HEK293 (cell line): ENCODE measurements around the gene SLC39A3.

Experiments used
- CTCF ChIA-PET: fragments of 350-600 bp; formaldehyde crosslinking; extraction: SDS; loops from one replicate; lab custom pipeline; 2021; ENCODE audit warnings: antibody characterized with exemption; lab: Yijun Ruan, JAX
- POLR2A ChIA-PET: fragments of 300-600 bp; formaldehyde crosslinking; extraction: SDS; loops from one replicate; lab custom pipeline; 2020; ENCODE audit warnings: antibody characterized with exemption, inconsistent platforms; lab: Yijun Ruan, JAX
- H3K27ac ChIP-seq: fragments of 200-500 bp; sonication (Bioruptor generic); 2 replicates; pipeline ENCODE4 v1.5.1; 2014; ENCODE audit warnings: low read depth, low read length, control low read depth, inconsistent platforms; ENCODE audit errors: extremely low read depth
- H3K36me3 ChIP-seq, 2 experiments: fragments of 200-500 bp in 1 of 2; sonication (Bioruptor generic) in 1 of 2; 1 replicate in 1 of 2; 2 replicates in 1 of 2; pipeline ENCODE4 v1.5.1; 2014 to 2017; ENCODE audit warnings: inconsistent platforms in 2 of 2, low read length in 2 of 2; ENCODE audit not compliant: control insufficient read depth in 2 of 2, insufficient read depth in 1 of 2
- H3K4me1 ChIP-seq: fragments of 200-500 bp; sonication (Bioruptor generic); 2 replicates; pipeline ENCODE4 v1.5.1; 2014; ENCODE audit warnings: mild to moderate bottlenecking, low read length, inconsistent platforms; ENCODE audit not compliant: control insufficient read depth, insufficient read depth
- H3K4me3 ChIP-seq: 2 replicates; pipeline ENCODE4 v1.5.1; 2011; ENCODE audit warnings: low read depth, mild to moderate bottlenecking, control low read depth, low read length, moderate library complexity
- H3K9me3 ChIP-seq: fragments of 200-500 bp; sonication (Bioruptor generic); 2 replicates; pipeline ENCODE4 v1.5.1; 2014; ENCODE audit warnings: low read depth, low read length, inconsistent platforms; ENCODE audit not compliant: control insufficient read depth, insufficient read depth
- EGR2 ChIP-seq: fragments of 450-650 bp; formaldehyde crosslinking; IDR thresholded peaks from 2 replicates; pipeline ENCODE4 v1.5.1; 2016; ENCODE audit warnings: low read depth, missing biosample characterization, missing genetic modification characterization
- GLIS1 ChIP-seq: fragments of 450-650 bp; formaldehyde crosslinking; IDR thresholded peaks from 2 replicates; pipeline ENCODE4 v1.5.1; 2016; ENCODE audit warnings: missing biosample characterization, missing genetic modification characterization
- HIC1 ChIP-seq: fragments of 450-650 bp; formaldehyde crosslinking; IDR thresholded peaks from 2 replicates; pipeline ENCODE4 v1.5.1; 2016; ENCODE audit warnings: missing biosample characterization, missing genetic modification characterization
- HOXC10 ChIP-seq: sonication (generic); formaldehyde crosslinking; IDR thresholded peaks from 2 replicates; pipeline ENCODE4 v1.8.1; 2023; ENCODE audit warnings: mild to moderate bottlenecking, missing genetic modification reagents
- MEIS1 ChIP-seq: sonication (generic); formaldehyde crosslinking; IDR thresholded peaks from 2 replicates; pipeline ENCODE4 v1.8.1; 2022; ENCODE audit warnings: missing genetic modification reagents, mild to moderate bottlenecking, borderline replicate concordance
- ZBTB49 ChIP-seq: fragments of 450-650 bp; formaldehyde crosslinking; IDR thresholded peaks from 2 replicates; pipeline ENCODE4 v1.5.1; 2016; ENCODE audit warnings: missing biosample characterization, missing genetic modification characterization, low read depth
- ZBTB7A ChIP-seq: fragments of 450-650 bp; formaldehyde crosslinking; IDR thresholded peaks from 2 replicates; pipeline ENCODE4 v1.5.1; 2016; ENCODE audit warnings: low read depth, missing biosample characterization, missing genetic modification characterization
- ZFP69B ChIP-seq: fragments of 450-650 bp; formaldehyde crosslinking; IDR thresholded peaks from 2 replicates; pipeline ENCODE4 v1.5.1; 2016; ENCODE audit warnings: missing biosample characterization, missing genetic modification characterization
- ZIC2 ChIP-seq: fragments of 450-650 bp; formaldehyde crosslinking; IDR thresholded peaks from 2 replicates; pipeline ENCODE4 v1.5.1; 2016; ENCODE audit warnings: missing biosample characterization, missing genetic modification characterization
- ZNF146 ChIP-seq: fragments of 450-650 bp; formaldehyde crosslinking; IDR thresholded peaks from 2 replicates; pipeline ENCODE4 v1.5.1; 2016; ENCODE audit warnings: missing biosample characterization, missing genetic modification characterization
- ZNF2 ChIP-seq: fragments of 450-650 bp; formaldehyde crosslinking; IDR thresholded peaks from 2 replicates; pipeline ENCODE4 v1.5.1; 2016; ENCODE audit warnings: missing biosample characterization, missing genetic modification characterization
- ZNF248 ChIP-seq: fragments of 450-650 bp; formaldehyde crosslinking; IDR thresholded peaks from 2 replicates; pipeline ENCODE4 v1.5.1; 2017; ENCODE audit warnings: missing biosample characterization, missing genetic modification characterization
- ZNF37A ChIP-seq: fragments of 450-650 bp; IDR thresholded peaks from 2 replicates; pipeline ENCODE4 v1.5.1; 2018; ENCODE audit warnings: missing biosample characterization, missing genetic modification characterization
- ZNF561 ChIP-seq: fragments of 450-650 bp; IDR thresholded peaks from 2 replicates; pipeline ENCODE4 v1.5.1; 2018; ENCODE audit warnings: missing biosample characterization, missing genetic modification characterization, borderline replicate concordance
- ZNF600 ChIP-seq: fragments of 450-650 bp; formaldehyde crosslinking; IDR thresholded peaks from 2 replicates; pipeline ENCODE4 v1.5.1; 2016; ENCODE audit warnings: missing biosample characterization, missing genetic modification characterization
- ZNF623 ChIP-seq: fragments of 450-650 bp; formaldehyde crosslinking; IDR thresholded peaks from 2 replicates; pipeline ENCODE4 v1.5.1; 2016; ENCODE audit warnings: missing biosample characterization, missing genetic modification characterization
- ZNF664 ChIP-seq: fragments of 450-650 bp; formaldehyde crosslinking; IDR thresholded peaks from 2 replicates; pipeline ENCODE4 v1.5.1; 2016; ENCODE audit warnings: missing biosample characterization, missing genetic modification characterization
- ZNF768 ChIP-seq: fragments of 450-650 bp; formaldehyde crosslinking; IDR thresholded peaks from 2 replicates; pipeline ENCODE4 v1.5.1; 2018; ENCODE audit warnings: missing biosample characterization, mild to moderate bottlenecking, missing genetic modification characterization
- ZSCAN23 ChIP-seq: fragments of 450-650 bp; formaldehyde crosslinking; IDR thresholded peaks from 2 replicates; pipeline ENCODE4 v1.5.1; 2016; ENCODE audit warnings: missing biosample characterization, missing genetic modification characterization
- ZXDB ChIP-seq: fragments of 450-650 bp; formaldehyde crosslinking; IDR thresholded peaks from 2 replicates; pipeline ENCODE4 v1.5.1; 2016; ENCODE audit warnings: missing biosample characterization, missing genetic modification characterization

Gene SLC39A3

DNA sequence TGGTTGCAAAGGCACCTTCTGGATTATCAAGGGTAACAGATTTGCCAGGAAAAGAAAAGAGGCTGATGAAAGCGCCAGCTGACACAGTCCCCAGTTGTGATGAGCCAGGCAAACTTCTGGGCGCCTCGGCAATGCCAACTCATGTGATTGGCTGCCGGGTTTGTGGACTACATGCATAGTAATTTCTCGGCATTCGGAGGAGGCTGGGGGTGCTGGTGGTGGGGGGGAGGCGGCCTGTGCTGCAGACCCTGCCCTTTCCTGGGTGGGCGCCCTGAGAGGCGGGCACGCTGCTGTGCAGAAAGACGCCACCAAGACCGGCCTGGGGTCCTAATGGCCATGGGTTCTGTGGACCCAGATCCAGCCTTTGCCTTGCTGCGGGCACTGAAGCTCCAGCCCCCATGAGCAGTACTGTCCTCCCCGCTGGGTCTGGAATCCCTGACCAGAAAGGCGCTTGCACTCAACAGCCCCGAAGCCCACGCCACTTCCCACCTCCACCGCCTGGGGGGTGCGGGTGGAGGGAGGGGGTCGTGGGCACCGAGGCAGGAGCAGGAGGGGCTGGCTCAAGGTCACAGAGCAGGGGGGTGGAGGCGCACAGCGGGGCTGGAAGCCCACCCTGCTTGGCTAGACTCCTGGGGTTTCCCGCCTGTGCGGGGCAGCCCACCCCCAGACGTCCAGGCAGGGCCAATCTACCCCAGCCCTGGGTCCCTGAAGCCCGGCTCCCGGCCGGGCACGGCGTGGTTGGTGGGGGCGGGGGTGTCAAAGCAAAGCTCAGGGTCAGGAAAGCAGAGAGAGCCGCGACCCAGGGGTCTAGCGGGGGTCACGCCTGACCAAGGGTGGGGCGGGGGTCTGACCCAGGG is 19.7 kb downstream of the SLC39A3 start (continued):
- TF ChIP-seq ZNF623 (tag by site-specific recombination) (no peak), ZSCAN23 (tag by site-specific recombination) (no peak), EGR2 (tag by site-specific recombination) (peak; percentile 56; the same call in 1 of the 2 replicates), ZNF37A (tag by site-specific recombination) (no peak), GLIS1 (tag by site-specific recombination) (no peak), ZBTB7A (tag by site-specific recombination) (no peak), ZFP69B (tag by site-specific recombination) (no peak), ZNF600 (tag by site-specific recombination) (0 out of 2 replicates have a peak, but pooled peaks have one; percentile 25), ZNF146 (tag by site-specific recombination) (no peak), ZNF561 (tag by site-specific recombination) (no peak), ZNF2 (no peak), ZIC2 (0 out of 2 replicates have a peak, but pooled peaks have one; percentile 12), ZNF248 (tag by site-specific recombination) (no peak)

GRCh38 chr19:2719232-2719735 is 20.5 kb downstream of the SLC39A3 start:
- no peak overlapping the region for H3K4me3 ChIP-seq
- H3K36me3 ChIP-seq, result peaks cover 0 to 27% of the 10 kb centered on the region in 2 experiments; a peak in 1 of 3 replicates
- H3K27ac ChIP-seq, result no peak overlapping the region
- no peaks in the 10 kb centered on the region for H3K4me1 ChIP-seq
- no peak for TF ChIP-seq ZBTB49 (tag by site-specific recombination)
- TF ChIP-seq ZXDB (tag by site-specific recombination), result no peak
- TF ChIP-seq HOXC10 (CRISPR knock-in tag), result no peak
- no peak for TF ChIP-seq HIC1
- no peak for TF ChIP-seq MEIS1 (CRISPR knock-in tag)
- TF ChIP-seq ZNF768 (tag by site-specific recombination), result peak; percentile 21; the same call in 1 of the 2 replicates
- TF ChIP-seq ZNF664 (tag by site-specific recombination), result no peak
- POLR2A ChIA-PET, result no interaction called here
- CTCF ChIA-PET, result no interaction called here
- no peaks in the 10 kb centered on the region for H3K9me3 ChIP-seq
